Fibroblast of villous mesenchyme (primary cell): ENCODE measurements around the gene EIF3K. TPM values are rescaled to one million over a fixed set of nuclear protein-coding genes. Genes with fewer than 3 reads are reported as not detected.

Experiments
- DNase-seq: peaks from one replicate; pipeline ENCODE4 v3.0.0-alpha.2; 2010; ENCODE audit warnings: low read depth
- H3K4me3 ChIP-seq: 2 replicates; pipeline ENCODE4 v1.5.1; 2011; ENCODE audit warnings: low read depth, mild to moderate bottlenecking, low read length
- CTCF ChIP-seq: IDR thresholded peaks from 2 replicates; pipeline ENCODE4 v1.5.1; 2012; ENCODE audit warnings: low read depth, mild to moderate bottlenecking, low read length; ENCODE audit not compliant: insufficient read depth
- total RNA-seq: library from RNA; depleted of rRNA; stranded (reverse); fragments of >200 nt; gene quantifications from 2 replicates; pipeline ENCODE4 v1.2.3, GENCODE V29; 2012

The EIF3K gene
- total RNA-seq, 1 donor, result 152 TPM

DNA sequence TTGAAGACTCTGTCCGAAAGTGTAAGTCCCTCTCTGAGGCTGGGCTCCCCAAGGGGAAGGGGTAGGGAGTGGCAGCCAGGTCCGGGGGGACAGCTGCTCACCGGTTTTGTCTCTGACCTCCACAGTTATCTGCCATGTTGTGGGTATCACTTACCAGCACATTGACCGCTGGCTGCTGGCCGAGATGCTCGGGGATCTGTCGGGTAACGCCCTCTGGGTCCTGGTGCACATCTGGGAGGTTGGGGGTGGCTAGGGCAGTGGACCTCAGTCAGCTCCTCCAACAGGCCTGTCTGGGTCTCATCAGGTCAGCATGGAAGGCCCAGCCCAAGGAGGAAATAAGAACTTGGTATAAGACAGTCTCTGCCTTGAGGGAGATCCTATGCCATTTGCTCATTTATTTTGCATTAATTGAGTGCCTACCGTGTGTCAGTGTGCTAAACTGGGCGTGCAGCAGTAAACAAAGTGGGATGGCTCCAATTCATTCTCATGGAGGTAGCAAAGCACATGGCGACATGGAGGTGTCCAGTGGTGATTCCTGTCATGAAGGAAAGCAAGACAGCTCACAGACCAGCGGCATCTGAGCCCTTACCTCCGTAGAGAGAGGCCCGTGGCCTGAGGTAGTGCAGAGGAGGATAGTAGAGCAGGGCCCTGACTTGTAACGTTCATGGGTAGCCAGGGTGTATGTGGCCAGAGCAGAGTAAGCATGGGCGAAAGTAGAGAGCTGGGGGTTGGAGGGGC lies 13.7 kb downstream of the EIF3K start:
- H3K4me3 ChIP-seq, result no peak overlapping the region
- DNase-seq, result no peak
- no peak for TF ChIP-seq CTCF

- TF ChIP-seq CTCF, result peak; percentile 96
- no peak overlapping the region for H3K4me3 ChIP-seq
- peak; percentile 61 for DNase-seq
These were observed 15.9 kb downstream of the EIF3K start for GRCh38 chr19:38634757-38635482.

DNA sequence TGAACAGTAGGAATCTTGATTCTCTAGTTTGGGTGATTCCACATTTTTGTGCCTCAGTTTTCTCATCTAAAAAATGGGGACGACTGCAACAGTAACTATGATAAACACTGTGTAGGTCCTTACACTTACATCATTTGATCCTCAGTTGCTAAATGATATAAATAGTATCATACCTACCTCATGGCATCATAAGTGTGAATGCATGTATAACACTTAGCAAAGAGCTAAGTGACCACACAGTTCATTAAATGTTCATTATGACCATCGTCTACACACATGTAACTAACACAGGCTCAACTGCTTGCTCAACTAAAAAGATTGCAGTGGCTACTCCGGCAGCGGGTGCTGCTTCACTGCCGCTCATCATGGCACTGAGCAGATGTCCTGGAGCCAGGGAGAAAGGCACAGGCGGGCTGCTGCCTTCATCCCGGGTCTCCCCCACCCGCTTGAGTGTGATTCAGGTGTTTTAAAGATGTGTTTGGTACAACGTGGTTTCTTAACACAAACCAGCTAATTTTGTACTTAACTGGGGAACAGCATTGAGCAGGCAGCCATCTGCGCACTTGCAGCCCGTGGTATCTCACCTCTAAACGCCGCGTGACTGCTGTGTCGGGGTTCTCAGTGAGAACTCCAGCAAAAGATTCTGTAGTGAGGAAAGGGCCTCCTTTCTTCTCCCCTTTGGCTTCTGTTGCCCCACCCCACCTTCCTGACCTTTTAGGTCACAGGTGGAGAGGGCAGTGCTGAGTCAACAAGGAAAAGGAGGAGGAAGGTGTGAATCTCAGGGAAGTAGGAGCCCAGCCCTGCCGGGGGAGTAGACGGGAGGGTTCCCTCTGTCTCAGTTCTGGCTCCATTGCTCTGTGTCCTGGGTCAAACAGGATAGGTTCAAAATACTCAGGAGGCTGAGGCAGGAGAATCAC lies 16.8 kb downstream of the EIF3K start:
- DNase-seq, result no peak
- TF ChIP-seq CTCF, result no peak
- no peak overlapping the region for H3K4me3 ChIP-seq

GRCh38 chr19:38638461-38638860 lies 19.5 kb downstream of the EIF3K start:
- no peak for DNase-seq

DNA sequence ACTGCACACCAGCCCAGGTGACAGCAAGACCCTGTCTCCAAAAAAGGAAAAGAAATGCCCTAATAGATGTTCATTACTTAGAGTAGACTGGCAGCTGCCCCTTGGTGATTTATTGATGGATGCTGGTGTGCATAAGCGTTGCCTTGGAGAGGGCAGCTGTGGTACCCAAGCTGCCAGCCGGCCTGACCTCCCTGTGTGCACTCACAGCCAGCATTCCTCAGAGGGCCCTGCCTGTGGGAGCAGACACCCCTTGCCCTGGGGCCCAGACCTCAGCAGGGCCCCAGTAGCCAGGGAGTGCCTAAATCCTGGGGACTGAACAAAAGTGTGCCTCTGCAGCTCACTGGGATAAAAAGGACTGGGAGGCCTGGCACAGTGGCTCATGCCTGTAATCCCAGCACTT lies 20.7 kb downstream of the EIF3K start:
- TF ChIP-seq CTCF, result no peak
- DNase-seq, result no peak
- H3K4me3 ChIP-seq, result no peak overlapping the region

More at GRCh38 chr19:38638461-38638860, 19.5 kb downstream of the EIF3K start:
- no peak overlapping the region for H3K4me3 ChIP-seq
- TF ChIP-seq CTCF, result no peak

- H3K4me3 ChIP-seq, result no peak overlapping the region
- TF ChIP-seq CTCF, result no peak
- DNase-seq, result no peak
These were observed 21.4 kb downstream of the EIF3K start for GRCh38 chr19:38640368-38640767.
